Nucleus accumbens (tissue), 56 donors: ENCODE data around the gene LPP.

Source experiments
- DNase-seq, 56 donors: peaks; one replicate each; lab custom pipeline; 2025; lab: John Stamatoyannopoulos, UW

LPP gene

GRCh38 chr3:188489639-188490405 is 335.9 kb downstream of the LPP start:
- DNase-seq, result no peak

- DNase-seq, result no peak
Observed at GRCh38 chr3:188490416-188490815, 336.5 kb downstream of the LPP start.

- no peak for DNase-seq
Observed at GRCh38 chr3:188491276-188491687, 337.3 kb downstream of the LPP start.

- DNase-seq, result no peak
Observed at GRCh38 chr3:188496390-188496789, 342.4 kb downstream of the LPP start.

- DNase-seq, result no peak
Observed at GRCh38 chr3:188497021-188497420, 343.1 kb downstream of the LPP start.

- DNase-seq, result no peak
Observed at GRCh38 chr3:188503647-188504046, 349.7 kb downstream of the LPP start.

GRCh38 chr3:188505151-188505550 is 351.2 kb downstream of the LPP start:
- no peak for DNase-seq

GRCh38 chr3:188505911-188506310 is 352.0 kb downstream of the LPP start:
- DNase-seq, result no peak

GRCh38 chr3:188506446-188506845 is 352.5 kb downstream of the LPP start:
- no peak for DNase-seq

- peak in 11 of 56 donors; percentile 0 to 29 (median 3) for DNase-seq
Observed at GRCh38 chr3:188507244-188507720, 353.3 kb downstream of the LPP start.

GRCh38 chr3:188508454-188508853 is 354.5 kb downstream of the LPP start:
- DNase-seq, result no peak

GRCh38 chr3:188509316-188509715 is 355.4 kb downstream of the LPP start:
- no peak for DNase-seq

- DNase-seq, result peak in 2 of 56 donors; percentile 5 to 8
Observed at GRCh38 chr3:188510366-188510765, 356.4 kb downstream of the LPP start.

- DNase-seq, result no peak
Observed at GRCh38 chr3:188513662-188514328, 359.8 kb downstream of the LPP start.

- no peak for DNase-seq
Observed at GRCh38 chr3:188516515-188516914, 362.6 kb downstream of the LPP start.

- no peak for DNase-seq
Observed at GRCh38 chr3:188518416-188518815, 364.5 kb downstream of the LPP start.

GRCh38 chr3:188518835-188519452 is 365.0 kb downstream of the LPP start:
- DNase-seq, result no peak

- no peak for DNase-seq
Observed at GRCh38 chr3:188520466-188520865, 366.5 kb downstream of the LPP start.

GRCh38 chr3:188522115-188522514 is 368.2 kb downstream of the LPP start:
- no peak for DNase-seq

- DNase-seq, result no peak
Observed at GRCh38 chr3:188523291-188523690, 369.3 kb downstream of the LPP start.

- no peak for DNase-seq
Observed at GRCh38 chr3:188524052-188524451, 370.1 kb downstream of the LPP start.

- no peak for DNase-seq
Observed at GRCh38 chr3:188526057-188526456, 372.1 kb downstream of the LPP start.
